Measurements from ENCODE around the gene LCN6. TPM values are rescaled to one million over a fixed set of nuclear protein-coding genes. Genes with fewer than 3 reads are reported as not detected.

The LCN6 gene
- total RNA-seq, 1 experiment from 2014 or later, result not detected

DNA sequence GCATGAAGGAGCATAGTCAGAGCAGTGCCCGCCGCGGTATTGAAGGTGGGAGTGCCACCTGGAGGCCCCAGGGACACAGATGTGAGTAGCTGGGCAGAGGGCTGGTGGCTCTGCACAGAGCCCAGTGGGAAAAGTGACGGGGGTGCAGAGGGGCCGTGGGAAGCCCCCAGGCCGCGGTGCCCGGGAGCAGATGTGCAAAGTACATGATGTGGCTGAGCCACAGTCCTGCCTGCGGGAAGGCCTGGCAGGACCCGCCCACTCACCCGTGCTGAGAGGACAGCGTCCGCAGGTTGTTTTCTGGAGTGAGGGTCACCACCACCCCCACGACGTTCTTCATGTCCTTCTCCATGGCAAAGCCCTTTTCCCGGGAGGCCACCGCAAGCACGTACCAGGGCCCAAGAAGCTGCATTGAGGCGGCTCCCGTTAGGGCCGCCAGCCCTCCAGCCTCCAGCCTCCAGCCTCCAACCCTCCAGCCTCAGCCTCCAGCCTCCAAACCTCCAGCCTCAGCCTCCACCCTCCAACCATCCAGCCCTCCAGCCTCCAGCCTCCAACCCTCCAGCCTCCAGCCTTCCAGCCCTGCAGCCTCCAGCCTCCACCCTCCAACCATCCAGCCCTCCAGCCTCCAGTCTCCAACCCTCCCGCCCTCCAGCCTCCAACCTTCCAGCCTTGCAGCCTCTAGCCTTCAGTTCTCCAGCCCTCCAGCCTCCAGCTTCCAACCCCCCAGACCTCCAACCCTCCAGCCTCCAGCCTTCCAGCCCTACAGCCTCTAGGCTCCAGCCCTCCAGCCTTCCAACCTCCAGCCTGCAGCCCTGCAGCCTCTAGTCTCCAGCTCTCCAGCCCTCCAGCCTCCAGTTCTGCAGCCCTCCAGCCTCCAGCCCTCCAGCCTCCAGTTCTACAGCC, 914 bp downstream of the LCN6 start:
- in situ Hi-C loops (cut with HindIII; ENCODE audit: low sequenced_read_pairs), result no loop called here
- no peak for DNase-seq (ENCODE audit: low spot score)

DNA sequence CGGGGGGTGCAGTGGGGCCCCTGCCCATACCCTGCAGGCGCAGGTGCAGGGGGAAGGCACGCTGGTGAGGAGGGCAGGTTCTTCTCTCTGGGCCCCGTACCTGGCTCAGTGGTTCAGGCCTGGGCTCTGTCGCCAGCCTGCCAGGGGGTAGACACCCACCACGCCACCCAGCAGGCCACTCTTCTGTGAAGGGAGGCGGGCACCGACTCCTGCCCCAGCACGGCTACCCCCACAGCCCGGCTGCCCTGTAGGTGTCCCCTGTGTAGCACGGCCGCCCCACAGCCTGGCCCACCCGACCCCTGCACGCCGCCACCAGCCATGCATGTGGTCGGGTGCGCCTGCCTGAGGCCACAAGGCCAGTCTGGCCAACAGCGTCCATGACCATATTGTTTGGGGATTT, 1.7 kb downstream of the LCN6 start:
- in situ Hi-C loops (cut with HindIII; ENCODE audit: low sequenced_read_pairs), result no loop called here
- DNase-seq (ENCODE audit: low spot score), result no peak

DNA sequence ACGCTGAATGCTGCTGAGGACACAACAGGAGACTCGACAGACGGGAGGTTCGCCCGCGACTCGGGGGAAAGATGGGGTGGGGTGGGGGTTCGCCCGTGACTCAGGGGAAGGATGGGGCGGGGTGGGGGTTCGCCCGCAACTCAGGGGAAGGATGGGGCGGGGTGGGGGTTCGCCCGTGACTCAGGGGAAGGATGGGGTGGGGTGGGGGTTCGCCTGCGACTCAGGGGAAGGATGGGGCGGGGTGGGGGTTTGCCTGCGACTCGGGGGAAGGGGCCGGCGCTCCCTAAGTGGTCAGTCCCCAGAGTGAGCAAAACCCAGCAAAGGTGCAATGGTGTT, 2.2 kb downstream of the LCN6 start:
- in situ Hi-C loops (cut with HindIII; ENCODE audit: low sequenced_read_pairs), result no loop called here
- DNase-seq (ENCODE audit: low spot score), result no peak

DNA sequence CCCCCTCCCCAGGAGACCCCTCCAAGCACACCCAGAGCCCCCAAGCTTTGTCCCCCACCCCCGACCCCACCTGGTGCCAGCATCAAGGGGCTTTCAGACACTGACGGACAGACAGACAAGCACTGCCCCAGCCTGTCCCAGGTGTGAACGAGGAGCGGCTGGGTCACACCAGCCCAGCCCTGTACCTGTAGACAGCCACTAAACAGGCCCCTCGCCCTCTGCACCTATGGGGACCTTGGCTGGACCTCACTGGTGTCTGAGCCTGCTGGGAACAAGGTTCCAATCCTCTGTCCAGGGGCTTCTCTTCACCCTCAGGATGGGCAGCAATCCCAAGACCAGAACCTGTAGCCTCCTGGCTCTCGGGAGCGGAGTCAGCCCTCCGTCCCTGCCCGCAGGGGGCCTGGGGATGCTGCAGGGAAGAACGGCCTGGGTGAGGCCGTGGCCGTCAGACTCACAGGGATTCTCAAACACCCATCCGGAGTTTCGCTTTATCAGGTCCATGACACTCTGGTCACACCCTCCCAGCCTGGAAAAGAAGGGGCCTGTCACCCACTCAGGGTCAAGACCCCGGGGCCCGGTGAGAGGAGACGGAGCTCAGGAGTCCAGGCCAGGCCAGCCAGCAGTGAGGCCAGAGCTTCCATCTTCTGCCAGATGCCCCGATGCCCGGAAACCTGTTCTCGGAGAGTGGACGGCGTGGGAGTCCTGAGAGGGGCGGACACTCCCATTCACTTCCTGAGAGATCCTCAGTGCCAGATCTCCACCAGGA, 2.8 kb downstream of the LCN6 start:
- in situ Hi-C loops (cut with HindIII; ENCODE audit: low sequenced_read_pairs), result no loop called here
- DNase-seq (ENCODE audit: low spot score), result no peak

DNA sequence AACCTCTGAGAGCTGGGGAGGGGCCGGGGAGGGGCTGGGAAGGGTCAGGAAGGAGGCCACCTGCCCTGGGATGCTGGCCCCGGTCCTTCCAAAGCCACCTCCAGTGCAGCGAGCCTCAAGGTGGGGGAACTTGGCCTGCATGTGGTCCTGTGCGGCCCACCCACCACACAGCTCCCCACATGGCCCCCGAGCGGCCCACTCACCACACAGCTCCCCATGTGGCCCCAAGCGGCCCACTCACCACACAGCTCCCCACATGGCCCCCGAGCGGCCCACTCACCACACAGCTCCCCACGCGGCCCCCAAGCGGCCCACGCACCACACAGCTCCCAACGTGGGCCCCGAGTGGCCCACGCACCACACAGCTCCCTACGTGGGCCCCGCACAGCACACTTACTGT, 3.6 kb downstream of the LCN6 start:
- in situ Hi-C loops (cut with HindIII; ENCODE audit: low sequenced_read_pairs), result no loop called here
- no peak for DNase-seq (ENCODE audit: low spot score)

DNA sequence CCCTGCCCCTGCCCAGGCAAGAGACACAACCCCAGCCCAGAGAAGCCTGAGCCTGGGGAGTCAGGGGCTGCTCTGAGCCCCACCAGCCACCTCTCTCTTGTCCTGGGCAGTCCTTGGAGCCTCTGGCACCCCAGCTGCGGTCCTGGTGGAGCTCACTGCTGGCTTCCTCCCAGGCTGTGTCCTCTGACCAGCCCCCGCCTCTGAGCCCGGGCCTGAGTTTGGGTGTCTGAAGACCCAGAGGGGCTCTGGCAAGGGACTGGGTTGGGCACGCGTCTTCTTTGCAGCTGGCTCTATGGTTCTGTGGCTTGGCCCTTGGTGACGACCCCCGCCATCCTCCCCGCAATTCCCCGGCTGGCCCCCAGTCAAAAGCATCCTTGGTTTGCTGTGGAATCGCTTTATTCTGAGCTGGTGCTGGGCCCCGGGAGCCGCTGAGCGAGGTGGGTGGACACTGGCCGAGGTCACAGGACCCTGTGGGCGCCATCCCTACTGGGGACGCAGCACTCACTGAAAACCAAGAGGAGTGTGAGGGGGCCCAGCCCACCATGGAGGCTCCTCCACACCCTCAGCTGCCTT, 4.6 kb downstream of the LCN6 start:
- no peak for DNase-seq (ENCODE audit: low spot score)
- in situ Hi-C loops (cut with HindIII; ENCODE audit: low sequenced_read_pairs), result no loop called here

DNA sequence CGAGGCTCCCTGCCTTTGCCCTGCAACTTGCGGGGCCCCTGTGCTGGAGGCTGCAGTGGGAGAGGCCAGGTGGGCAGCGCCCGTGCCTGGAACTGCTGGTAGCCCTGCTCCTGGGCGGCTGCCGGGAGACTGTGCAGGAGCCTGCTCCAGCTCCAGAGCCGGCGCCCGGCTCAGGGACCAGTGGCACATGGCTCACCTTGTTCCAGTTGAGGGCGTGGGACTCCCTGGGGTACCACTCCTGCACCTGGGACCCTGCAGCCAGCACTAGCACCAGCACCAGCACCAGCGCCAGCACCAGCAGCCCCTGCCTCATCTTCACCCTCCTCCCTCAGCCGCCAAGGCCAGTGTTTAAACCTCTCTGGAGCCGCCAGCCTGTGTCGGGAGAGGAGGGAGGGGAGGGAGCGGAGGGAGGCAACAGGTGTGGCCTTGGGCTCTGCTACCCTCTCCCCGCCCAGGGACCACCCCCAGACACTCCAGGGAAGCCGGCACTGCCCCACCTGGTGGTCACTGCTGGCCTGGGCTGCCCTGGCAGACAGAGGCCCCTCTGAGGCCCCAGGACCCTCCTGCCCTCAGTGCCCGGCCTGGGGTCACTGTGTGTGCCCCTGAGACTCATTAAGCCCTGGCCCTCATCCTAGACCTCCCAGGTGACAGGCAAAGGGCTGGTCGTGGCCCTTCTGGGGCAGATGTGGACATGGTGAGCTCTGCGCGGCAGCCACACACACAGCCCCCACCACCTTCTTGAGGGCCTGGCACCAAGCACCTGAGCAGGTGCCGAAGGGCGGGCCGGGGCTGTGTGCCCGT, 5.5 kb downstream of the LCN6 start, which contains the start of gene LCN10:
LCN10 (minus strand) TSS at position 350 of the 801 bp plus-strand sequence; CDS start at position 313, 37 bp downstream.
- in situ Hi-C loops (cut with HindIII; ENCODE audit: low sequenced_read_pairs), result no loop called here
- no peak for DNase-seq (ENCODE audit: low spot score)

DNA sequence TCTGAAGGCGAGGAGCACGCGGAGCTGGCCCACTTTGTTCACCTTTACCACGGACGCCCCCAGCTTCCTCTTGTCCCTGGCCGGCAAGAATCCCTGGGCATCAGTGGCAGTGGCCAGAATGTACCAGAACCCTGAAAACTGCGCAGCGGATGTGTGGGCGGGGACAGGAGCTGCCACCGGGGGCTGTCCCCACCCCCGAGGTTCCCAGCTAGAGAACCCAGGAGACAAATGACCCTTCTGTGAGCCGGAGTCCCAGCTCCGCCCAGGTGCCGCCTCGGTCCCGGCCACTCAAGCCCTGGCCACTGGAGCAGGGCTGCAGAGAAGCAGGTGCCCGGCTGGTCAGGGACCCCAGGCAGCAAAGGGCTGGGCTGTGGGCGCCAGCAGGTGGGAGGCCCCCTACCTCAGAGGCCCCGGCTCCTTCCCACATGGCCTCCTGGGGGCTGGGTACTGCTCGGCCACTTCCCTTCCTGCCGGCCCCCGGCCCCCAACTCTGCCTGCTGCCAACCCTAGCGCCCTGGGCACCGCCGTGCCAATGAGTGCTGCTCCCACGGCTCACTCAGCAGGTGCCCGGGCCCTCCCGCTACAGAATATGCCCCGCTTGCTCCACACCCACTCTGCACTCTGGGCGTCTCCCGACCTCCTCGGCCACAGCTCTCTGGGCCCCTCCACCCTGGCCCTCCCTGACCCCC, 6.3 kb downstream of the LCN6 start:
- in situ Hi-C loops (cut with HindIII; ENCODE audit: low sequenced_read_pairs), result no loop called here
- DNase-seq (ENCODE audit: low spot score), result no peak

DNA sequence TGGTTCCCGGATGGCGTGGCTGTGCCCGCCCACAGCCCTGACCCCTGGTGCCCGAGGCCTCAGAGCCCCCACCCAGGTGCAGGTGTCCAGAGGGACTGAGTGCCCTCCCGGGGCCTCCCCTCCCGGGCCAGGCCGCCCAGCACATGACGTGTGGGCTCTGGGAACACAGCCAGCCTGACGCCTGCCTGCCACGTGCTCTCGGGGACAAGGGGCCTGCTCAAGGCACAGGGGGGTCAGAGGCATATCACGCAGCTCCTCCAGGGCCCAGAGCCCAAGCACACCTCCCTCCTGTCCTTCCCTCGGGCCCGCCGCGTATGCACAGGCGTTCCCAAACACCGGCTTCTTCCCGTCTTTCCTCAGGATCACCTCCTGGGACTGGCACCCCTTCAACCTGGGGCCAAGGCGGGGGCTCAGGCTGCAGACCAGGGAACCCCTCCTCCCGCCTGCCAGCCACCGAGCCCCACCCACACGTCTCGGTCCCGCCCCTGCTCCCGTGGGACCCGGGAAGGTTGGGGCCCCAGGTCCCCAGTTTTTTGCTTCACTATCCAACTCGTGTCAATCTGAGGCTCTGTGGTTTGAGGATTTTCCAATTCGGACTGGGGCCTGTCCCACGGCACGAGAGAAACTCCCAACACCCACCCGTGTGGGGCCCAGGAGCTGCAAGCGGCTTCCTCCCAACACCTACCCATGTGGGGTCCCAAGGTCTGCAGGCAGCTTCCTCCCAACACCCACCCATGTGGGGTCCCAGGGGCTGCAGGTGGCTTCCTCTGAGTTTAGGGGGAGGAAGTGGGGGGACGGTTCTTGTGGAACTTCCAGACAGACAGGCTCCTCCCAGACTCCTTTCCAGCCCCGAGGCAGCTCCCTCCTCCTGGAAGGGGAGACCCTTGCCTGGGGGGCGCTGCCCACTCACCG, 7.1 kb downstream of the LCN6 start:
- in situ Hi-C loops (cut with HindIII; ENCODE audit: low sequenced_read_pairs), result no loop called here
- DNase-seq (ENCODE audit: low spot score), result no peak

DNA sequence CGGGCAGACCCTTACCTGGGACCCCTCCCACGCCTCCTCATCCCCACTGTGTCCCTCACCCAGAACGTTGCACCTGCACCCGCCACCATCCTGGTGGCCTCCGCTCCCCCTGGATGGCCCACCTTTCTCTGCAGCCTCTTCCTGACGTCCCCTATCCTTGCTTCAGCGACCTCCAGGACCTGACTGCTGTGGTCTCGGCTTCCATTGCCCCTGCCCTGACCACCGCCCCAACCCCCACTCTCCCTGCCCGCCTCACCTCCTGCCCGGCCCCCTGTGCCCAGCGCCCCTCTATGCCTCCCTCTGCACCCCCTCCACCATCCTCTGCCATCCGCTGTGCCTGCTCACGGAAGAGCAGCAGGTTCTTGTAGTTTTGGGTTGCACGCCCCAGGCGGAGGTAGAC, 7.8 kb downstream of the LCN6 start:
- in situ Hi-C loops (cut with HindIII; ENCODE audit: low sequenced_read_pairs), result no loop called here
- DNase-seq (ENCODE audit: low spot score), result no peak

DNA sequence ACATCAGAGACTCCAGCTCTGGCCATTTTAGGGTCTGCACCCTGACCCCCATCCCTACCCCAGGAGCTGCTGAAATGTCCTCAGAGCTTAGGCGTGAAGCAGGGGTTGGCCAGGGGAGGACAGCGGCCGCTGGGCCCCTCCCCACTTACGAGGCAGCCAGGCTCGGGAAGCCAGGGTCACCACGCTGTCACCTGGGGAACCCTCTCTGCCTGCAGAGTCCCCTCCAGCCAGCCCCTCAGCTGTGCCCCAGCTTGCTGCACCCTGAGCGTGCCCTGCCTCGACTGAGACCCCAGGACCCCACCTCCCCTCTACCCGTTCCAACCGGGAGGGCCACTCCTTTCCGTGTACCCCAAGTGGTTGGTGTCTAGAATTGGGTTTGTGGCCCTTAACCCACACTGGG, 8.3 kb downstream of the LCN6 start:
- in situ Hi-C loops (cut with HindIII; ENCODE audit: low sequenced_read_pairs), result no loop called here
- DNase-seq (ENCODE audit: low spot score), result no peak

DNA sequence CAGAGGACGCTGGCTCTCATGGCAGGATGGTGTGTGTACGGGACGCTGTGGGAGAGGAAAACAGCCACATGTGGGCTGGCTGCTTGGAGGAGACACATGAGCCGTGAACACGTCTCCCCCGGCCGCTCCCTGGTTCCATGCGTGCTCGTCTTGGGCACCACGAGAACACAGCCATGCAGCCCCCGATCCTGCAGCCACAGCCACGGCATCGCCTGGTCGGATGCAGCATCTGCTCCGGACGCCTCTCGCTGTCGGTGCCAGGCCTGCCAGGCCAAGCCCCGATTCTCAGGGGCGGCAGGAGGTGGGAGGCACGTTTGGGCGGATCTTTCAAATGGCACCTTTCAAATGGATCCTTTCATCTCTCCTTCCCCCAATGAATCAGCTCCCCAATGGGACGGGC, 8.8 kb downstream of the LCN6 start:
- in situ Hi-C loops (cut with HindIII; ENCODE audit: low sequenced_read_pairs), result no loop called here
- no peak for DNase-seq (ENCODE audit: low spot score)

DNA sequence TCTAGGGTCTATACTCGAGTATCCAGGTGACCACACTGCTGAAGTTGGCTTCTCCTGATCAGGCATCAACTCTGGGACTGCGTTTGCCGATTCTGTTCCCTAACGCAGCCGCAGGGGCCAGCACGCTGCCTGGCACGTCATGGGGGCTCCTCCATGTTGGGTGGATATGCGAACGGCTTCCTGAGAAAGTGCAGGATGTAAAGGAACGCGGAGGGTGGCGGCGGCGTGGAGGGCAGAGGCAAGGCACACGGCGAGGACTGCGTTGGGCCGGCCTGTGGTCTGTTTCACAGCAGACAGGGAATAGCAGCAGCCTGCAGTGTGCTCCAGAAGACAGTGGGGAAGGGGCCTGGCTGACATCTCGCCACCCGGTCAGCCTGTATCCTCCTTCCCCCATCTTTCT, 9.4 kb downstream of the LCN6 start:
- in situ Hi-C loops (cut with HindIII; ENCODE audit: low sequenced_read_pairs), result no loop called here
- DNase-seq (ENCODE audit: low spot score), result no peak

DNA sequence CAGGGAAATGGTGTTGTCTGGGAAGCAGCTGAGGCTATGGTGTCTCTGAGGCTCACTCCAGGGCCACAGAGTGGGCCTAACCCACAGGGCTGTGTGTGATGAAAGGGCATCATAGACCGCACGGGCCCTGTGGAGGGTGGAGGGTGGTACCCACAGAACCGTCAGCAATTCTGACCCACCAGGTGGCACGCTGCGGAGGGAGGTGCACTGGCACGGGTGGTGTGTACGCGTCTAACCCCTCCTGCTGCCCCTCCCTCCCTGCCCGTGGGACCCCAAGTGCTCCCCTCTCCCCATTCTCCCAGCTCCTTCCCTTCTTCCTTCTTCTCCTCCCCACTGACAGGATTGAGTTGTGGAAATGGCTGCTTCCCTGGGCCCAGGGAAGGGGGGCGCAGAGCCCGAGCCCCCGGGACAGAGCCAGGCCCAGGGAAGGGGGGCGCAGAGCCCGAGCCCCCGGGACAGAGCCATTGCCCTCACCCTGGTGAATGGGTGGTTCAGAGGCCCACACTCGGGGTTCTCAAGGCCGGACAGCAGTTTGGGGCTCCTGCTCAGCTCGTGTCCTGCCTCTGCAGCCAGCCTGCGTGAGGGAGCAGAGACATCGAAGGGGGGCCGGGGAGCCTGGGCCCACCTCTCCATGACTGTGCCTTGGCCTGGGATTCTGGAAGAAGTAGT, 12.4 kb downstream of the LCN6 start:
- DNase-seq (ENCODE audit: low spot score), result no peak
- in situ Hi-C loops (cut with HindIII; ENCODE audit: low sequenced_read_pairs), result no loop called here

DNA sequence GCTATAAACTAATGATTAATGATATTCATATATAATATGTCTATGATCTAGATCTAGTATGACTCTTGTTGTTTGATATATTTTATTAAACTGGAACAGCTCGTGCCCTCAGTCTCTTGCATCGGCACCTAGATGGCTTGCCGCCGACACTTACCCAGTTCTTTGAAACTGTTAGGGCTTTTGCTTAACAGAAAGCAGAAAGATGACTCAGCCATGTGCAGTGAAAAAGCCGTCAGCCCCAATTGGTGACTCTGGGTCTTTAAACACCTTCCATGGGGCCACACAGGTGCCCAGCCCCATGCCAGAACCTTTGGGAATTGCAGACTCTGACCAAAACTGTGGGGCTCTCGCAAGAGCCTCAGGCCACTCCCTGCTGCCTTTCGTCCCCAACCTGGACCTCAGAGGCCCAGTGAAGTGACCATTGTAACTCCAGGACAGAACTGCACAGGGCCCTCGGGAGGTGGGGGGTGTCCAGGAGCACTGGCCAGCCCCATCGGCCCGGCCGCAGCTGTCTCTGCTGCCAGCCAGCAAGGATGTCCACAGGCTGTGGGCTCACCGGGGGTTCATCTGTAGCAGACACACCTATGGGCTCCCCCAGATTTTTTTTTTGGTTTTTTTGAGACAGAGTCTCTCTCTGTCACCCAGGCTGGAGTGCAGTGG, 13.4 kb downstream of the LCN6 start:
- in situ Hi-C loops (cut with HindIII; ENCODE audit: low sequenced_read_pairs), result no loop called here
- no peak for DNase-seq (ENCODE audit: low spot score)

DNA sequence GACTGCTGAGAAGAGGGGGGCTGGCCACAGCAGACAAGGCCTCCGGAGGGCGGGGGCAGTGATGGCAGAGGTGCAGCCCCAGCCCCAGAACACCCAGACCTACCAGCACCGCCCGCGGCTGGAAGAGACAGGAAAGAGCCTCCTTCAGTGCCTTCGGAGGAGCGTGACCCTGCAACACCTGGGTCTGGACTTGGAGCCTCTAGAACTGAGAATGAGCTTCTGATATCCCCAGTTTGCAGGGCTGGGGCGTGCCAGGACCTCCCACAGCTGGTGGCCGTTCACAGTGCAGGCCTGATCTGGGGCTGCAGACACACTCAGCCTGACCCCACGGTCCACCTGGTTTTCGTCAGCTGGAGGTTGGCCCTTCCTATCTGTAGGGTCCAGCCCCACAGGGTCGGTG, 14.7 kb downstream of the LCN6 start:
- no peak for DNase-seq (ENCODE audit: low spot score)
- in situ Hi-C loops (cut with HindIII; ENCODE audit: low sequenced_read_pairs), result no loop called here

Data from G401 (cell line).